ENCODE data around the gene EXOC6B.

EXOC6B gene

DNA sequence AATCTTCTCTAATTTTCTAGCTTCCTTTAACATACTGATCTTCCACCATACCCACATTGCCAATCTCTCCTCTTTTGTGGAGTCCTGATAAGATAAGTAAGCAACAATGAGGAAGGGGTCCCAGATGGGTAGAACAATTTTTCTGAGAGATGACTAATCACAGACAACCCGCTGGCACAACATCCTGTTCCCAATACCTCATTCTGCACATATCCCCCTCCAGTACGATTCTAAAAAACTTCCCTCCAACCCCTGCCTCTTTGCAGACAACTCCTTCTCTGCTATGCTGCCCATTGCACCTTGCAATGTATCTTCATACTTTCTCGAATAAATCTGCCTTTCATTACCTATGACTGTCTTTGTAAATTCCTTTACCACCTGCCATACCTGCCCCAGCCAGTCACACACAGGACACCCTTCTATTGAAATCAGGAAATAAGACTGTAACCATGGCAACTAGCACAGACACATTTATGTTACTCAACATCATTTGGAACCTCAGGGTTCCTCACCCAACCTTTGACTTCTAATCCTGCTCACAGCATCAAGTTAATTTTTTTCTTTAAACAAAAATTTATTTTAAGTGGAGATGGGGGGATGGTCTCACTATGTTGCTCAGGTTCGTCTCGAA lies 7.4 kb upstream of the EXOC6B start:
- Histone ChIP-seq H3K79me2 (no peaks in the 10 kb centered on the region), H3K27me3 (ENCODE audit: control insufficient read depth, insufficient read depth, low read length) (no peaks in the 10 kb centered on the region), H3K9ac (no peak overlapping the region), H3K4me3 (ENCODE audit: low read depth, low read length) (no peak overlapping the region), H3K36me3 (ENCODE audit: control insufficient read depth, insufficient read depth, low read length) (no peaks in the 10 kb centered on the region), H3K9me3 (ENCODE audit: control insufficient read depth, low read length) (no peaks in the 10 kb centered on the region), H2AFZ (no peak overlapping the region), H3K27ac (no peak overlapping the region), H3K4me2 (ENCODE audit: low read length) (no peak overlapping the region), H3K4me1 (no peaks in the 10 kb centered on the region)
- TF ChIP-seq, protein P1, sequence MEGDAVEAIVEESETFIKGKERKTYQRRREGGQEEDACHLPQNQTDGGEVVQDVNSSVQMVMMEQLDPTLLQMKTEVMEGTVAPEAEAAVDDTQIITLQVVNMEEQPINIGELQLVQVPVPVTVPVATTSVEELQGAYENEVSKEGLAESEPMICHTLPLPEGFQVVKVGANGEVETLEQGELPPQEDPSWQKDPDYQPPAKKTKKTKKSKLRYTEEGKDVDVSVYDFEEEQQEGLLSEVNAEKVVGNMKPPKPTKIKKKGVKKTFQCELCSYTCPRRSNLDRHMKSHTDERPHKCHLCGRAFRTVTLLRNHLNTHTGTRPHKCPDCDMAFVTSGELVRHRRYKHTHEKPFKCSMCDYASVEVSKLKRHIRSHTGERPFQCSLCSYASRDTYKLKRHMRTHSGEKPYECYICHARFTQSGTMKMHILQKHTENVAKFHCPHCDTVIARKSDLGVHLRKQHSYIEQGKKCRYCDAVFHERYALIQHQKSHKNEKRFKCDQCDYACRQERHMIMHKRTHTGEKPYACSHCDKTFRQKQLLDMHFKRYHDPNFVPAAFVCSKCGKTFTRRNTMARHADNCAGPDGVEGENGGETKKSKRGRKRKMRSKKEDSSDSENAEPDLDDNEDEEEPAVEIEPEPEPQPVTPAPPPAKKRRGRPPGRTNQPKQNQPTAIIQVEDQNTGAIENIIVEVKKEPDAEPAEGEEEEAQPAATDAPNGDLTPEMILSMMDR (IDR thresholded peaks at IDR 0.05) = no peak

GRCh38 chr2:72830273-72830672 lies 4.4 kb upstream of the EXOC6B start:
- Histone ChIP-seq H3K27ac (no peak overlapping the region), H3K4me3 (ENCODE audit: low read depth, low read length) (no peak overlapping the region), H3K4me2 (ENCODE audit: low read length) (no peak overlapping the region), H3K27me3 (ENCODE audit: control insufficient read depth, insufficient read depth, low read length) (no peaks in the 10 kb centered on the region), H2AFZ (no peak overlapping the region), H3K9ac (no peak overlapping the region), H3K79me2 (peaks cover 2% of the 10 kb centered on the region), H3K36me3 (ENCODE audit: control insufficient read depth, insufficient read depth, low read length) (no peaks in the 10 kb centered on the region), H3K9me3 (ENCODE audit: control insufficient read depth, low read length) (no peaks in the 10 kb centered on the region), H3K4me1 (no peaks in the 10 kb centered on the region)
- TF ChIP-seq, protein P1 (IDR thresholded peaks at IDR 0.05) = no peak

DNA sequence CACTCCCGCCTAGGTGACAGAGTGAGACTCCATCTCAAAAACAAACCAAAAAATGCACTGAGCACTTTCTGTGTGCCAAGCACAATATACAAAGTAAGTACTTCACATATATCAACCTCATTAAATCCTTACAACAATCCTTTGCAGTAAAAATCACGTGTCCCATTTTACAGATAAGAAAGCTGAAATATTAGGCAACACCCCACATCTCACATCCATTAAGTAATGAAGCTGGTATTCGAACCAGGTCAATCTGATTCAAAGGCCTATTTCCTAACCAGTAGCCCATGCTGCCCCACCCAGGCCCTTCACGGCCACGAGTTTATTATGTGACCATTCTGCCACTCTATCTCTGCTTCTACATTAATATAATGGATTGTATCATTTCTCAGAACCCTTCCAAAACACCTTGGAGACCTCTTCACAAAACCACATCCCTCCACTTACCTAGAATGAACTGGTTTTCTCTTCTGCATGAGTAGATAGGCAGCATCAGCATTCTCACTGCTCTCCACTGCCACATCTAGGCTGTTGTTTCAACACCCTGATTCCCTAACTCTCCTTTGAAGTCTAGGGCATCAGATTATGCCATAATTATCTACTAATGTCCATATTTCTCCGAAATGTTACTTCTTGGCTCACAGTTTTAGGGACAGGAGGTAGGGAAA lies 3.1 kb upstream of the EXOC6B start:
- Histone ChIP-seq H3K4me2 (ENCODE audit: low read length) (no peak overlapping the region), H3K27ac (no peak overlapping the region), H3K9me3 (ENCODE audit: control insufficient read depth, low read length) (no peaks in the 10 kb centered on the region), H3K4me1 (peaks cover 3% of the 10 kb centered on the region), H3K9ac (no peak overlapping the region), H3K4me3 (ENCODE audit: low read depth, low read length) (no peak overlapping the region), H3K79me2 (peaks cover 15% of the 10 kb centered on the region), H3K27me3 (ENCODE audit: control insufficient read depth, insufficient read depth, low read length) (no peaks in the 10 kb centered on the region), H3K36me3 (ENCODE audit: control insufficient read depth, insufficient read depth, low read length) (no peaks in the 10 kb centered on the region), H2AFZ (no peak overlapping the region)
- TF ChIP-seq, protein P1 (IDR thresholded peaks at IDR 0.05) = no peak

DNA sequence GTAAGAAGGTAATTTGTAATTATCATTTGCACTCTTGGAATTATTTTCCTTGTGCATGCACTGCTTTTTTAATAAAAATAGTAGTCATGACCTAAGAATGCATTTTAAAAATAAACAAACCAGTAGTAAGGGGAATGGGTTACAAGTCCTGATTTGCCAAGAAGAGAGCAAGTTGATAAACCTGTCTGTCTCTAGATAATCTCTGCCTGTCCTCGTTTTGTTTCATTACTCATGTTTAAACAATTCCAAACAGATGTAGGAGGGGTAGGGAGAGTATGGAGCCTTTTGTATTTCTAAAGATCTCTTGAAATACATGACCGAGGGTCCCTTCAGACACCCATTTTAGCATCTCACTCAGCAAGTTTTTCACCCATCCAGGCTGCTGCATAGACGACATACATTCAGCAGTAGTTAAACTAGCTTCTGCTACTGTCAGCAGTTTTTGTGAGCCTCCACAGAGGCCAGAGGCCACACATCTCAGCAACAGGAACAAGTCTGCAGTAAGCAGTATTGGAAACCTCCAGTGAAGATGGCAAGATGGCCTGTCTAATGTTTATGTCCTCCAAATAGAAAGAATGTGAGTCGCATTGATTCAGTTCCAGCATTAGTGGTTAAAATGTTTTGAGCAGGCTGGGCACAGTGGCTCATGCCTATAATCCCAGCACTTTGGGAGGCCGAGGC lies 2.3 kb upstream of the EXOC6B start:
- Histone ChIP-seq H3K27ac (no peak overlapping the region), H3K4me3 (ENCODE audit: low read depth, low read length) (no peak overlapping the region), H3K4me2 (ENCODE audit: low read length) (no peak overlapping the region), H3K4me1 (peaks cover 3% of the 10 kb centered on the region), H3K36me3 (ENCODE audit: control insufficient read depth, insufficient read depth, low read length) (no peaks in the 10 kb centered on the region), H3K9ac (no peak overlapping the region), H2AFZ (no peak overlapping the region), H3K9me3 (ENCODE audit: control insufficient read depth, low read length) (no peaks in the 10 kb centered on the region), H3K27me3 (ENCODE audit: control insufficient read depth, insufficient read depth, low read length) (no peaks in the 10 kb centered on the region), H3K79me2 (peaks cover 18% of the 10 kb centered on the region)
- TF ChIP-seq, protein P1 (IDR thresholded peaks at IDR 0.05) = no peak

All from parathyroid adenoma (tissue), 2 donors.